Small intestine (tissue), 7 donors: ENCODE data around the gene PARP8. TPM values are rescaled to one million over a fixed set of nuclear protein-coding genes. Genes with fewer than 3 reads are reported as not detected.
"Not testable (repeated sequence)": the region's sequence is repeated elsewhere in the genome, so short reads cannot be mapped to it uniquely, and the experiment has no call there.

Experiments
- DNase-seq, 2 donors: peaks; one replicate each; pipeline versions ENCODE4 v3.0.0 to v3.0.0-alpha.2; 2013
- FAIRE-seq: peaks from 2 replicates; lab custom pipeline; 2012; peaks lifted over from hg19 to GRCh38; lab: Jason Lieb, UNC
- H3K27ac ChIP-seq, 3 donors: one replicate each; pipeline ENCODE4 v1.5.1; 2013; ENCODE audit warnings: low read length in 2 of 3, mild to moderate bottlenecking in 2 of 3, control low read depth in 1 of 3, inconsistent platforms in 1 of 3, low read depth in 1 of 3, moderate library complexity in 1 of 3
- H3K27me3 ChIP-seq, 3 donors: one replicate each; pipeline ENCODE4 v1.6.1; 2013; ENCODE audit warnings: low read length in 3 of 3, inconsistent platforms in 1 of 3; ENCODE audit not compliant: control insufficient read depth in 3 of 3, insufficient read depth in 3 of 3
- H3K36me3 ChIP-seq, 3 donors: one replicate each; pipeline ENCODE4 v1.6.1; 2013; ENCODE audit warnings: low read length in 3 of 3, inconsistent platforms in 1 of 3, low read depth in 1 of 3, mild to moderate bottlenecking in 1 of 3, moderate library complexity in 1 of 3; ENCODE audit not compliant: control insufficient read depth in 3 of 3, insufficient read depth in 2 of 3
- H3K4me1 ChIP-seq, 3 donors: one replicate each; pipeline ENCODE4 v1.6.1; 2013; ENCODE audit warnings: low read length in 2 of 3, inconsistent platforms in 1 of 3, low read depth in 1 of 3, mild to moderate bottlenecking in 1 of 3, moderate library complexity in 1 of 3; ENCODE audit not compliant: control insufficient read depth in 3 of 3, insufficient read depth in 2 of 3
- H3K4me3 ChIP-seq, 3 donors: one replicate each; pipeline ENCODE4 v1.5.1; 2013; ENCODE audit warnings: low read length in 3 of 3, control low read depth in 1 of 3, inconsistent platforms in 1 of 3, low read depth in 1 of 3, mild to moderate bottlenecking in 1 of 3, moderate library complexity in 1 of 3
- H3K9me3 ChIP-seq, 2 donors: one replicate each; pipeline ENCODE4 v1.6.1; 2013; ENCODE audit warnings: low read depth in 1 of 2, low read length in 1 of 2; ENCODE audit not compliant: control insufficient read depth in 2 of 2, insufficient read depth in 1 of 2
- WGBS, 3 donors: extraction: QIAGEN DNeasy Blood & Tissue Kit; methylation state at CpG; one replicate each; pipeline ENCODE4 v1.1.7; 2013; 5-methylcytosine and 5-hydroxymethylcytosine counted together
- polyA plus RNA-seq, 4 donors: library from polyadenylated mRNA; stranded (reverse) in 3 of 4; unstranded in 1 of 4; fragments of 200-250 nt in 3 of 4; fragments of 120-200 nt in 1 of 4; gene quantifications; one replicate each; pipeline versions ENCODE4 v1.2.1 to v1.2.3, GENCODE V29; 2013
- donor health status: healthy with polysubstance abuse.
- donor health status: control.
- donor health status: control.
- donor health status: Bipolar disorder and iron deficiency.
- donor health status: healthy.

Gene PARP8
- polyA plus RNA-seq, 4 donors, result 6.5 to 11.9 (median 9.8) TPM

- H3K4me1 ChIP-seq, result no peaks in the 10 kb centered on the region
- no peak overlapping the region for H3K27ac ChIP-seq
- peaks cover 0 to 7% (median 2%) of the 10 kb centered on the region in 3 donors for H3K36me3 ChIP-seq
- H3K27me3 ChIP-seq, result no peaks in the 10 kb centered on the region
- H3K9me3 ChIP-seq, result peaks cover 0 to 9% of the 10 kb centered on the region in 2 donors
- DNase-seq (no peak), FAIRE-seq (no peak)
- 80 to 96% (median 92%) methylated on average over 3 of the region's 3 CpGs for WGBS, 3 donors
- H3K4me3 ChIP-seq, result no peak overlapping the region
Measured at GRCh38 chr5:50770441-50770840, 104.0 kb downstream of the PARP8 start.

GRCh38 chr5:50774446-50775175, 108.2 kb downstream of the PARP8 start:
- H3K4me3 ChIP-seq, H3K9me3 ChIP-seq, FAIRE-seq, H3K27me3 ChIP-seq, DNase-seq, H3K27ac ChIP-seq, H3K4me1 ChIP-seq: not testable (repeated sequence)
- H3K36me3 ChIP-seq, result peaks cover 0 to 11% (median 2%) of the 10 kb centered on the region in 3 donors
- 95 to 97% (median 96%) methylated on average over 49 to 51 of the region's 51 CpGs for WGBS, 3 donors

GRCh38 chr5:50786073-50786472, 119.6 kb downstream of the PARP8 start:
- Histone ChIP-seq H3K27me3 (no peaks in the 10 kb centered on the region), H3K4me3 (no peak overlapping the region), H3K27ac (no peak overlapping the region), H3K36me3 (peaks cover 4 to 7% (median 7%) of the 10 kb centered on the region in 3 donors), H3K9me3 (no peaks in the 10 kb centered on the region), H3K4me1 (no peaks in the 10 kb centered on the region)
- DNase-seq (no peak), FAIRE-seq (no peak)

GRCh38 chr5:50791813-50792212, 125.4 kb downstream of the PARP8 start:
- Histone ChIP-seq H3K4me3 (no peak overlapping the region), H3K9me3 (no peaks in the 10 kb centered on the region), H3K4me1 (no peaks in the 10 kb centered on the region), H3K36me3 (peaks cover 6 to 10% (median 8%) of the 10 kb centered on the region in 3 donors), H3K27ac (no peak overlapping the region), H3K27me3 (no peaks in the 10 kb centered on the region)
- 95 to 97% (median 96%) methylated on average over 5 of the region's 5 CpGs for WGBS, 3 donors
- no peak for DNase-seq
- FAIRE-seq, result no peak

- 97% methylated on average over 5 of the region's 5 CpGs for WGBS, 3 donors
- no peaks in the 10 kb centered on the region for H3K4me1 ChIP-seq
- FAIRE-seq, result no peak
- no peaks in the 10 kb centered on the region for H3K9me3 ChIP-seq
- H3K36me3 ChIP-seq, result peaks cover 6 to 10% (median 8%) of the 10 kb centered on the region in 3 donors
- no peaks in the 10 kb centered on the region for H3K27me3 ChIP-seq
- H3K27ac ChIP-seq, result no peak overlapping the region
- H3K4me3 ChIP-seq, result no peak overlapping the region
- DNase-seq, result no peak
Measured at GRCh38 chr5:50792843-50793242, 126.4 kb downstream of the PARP8 start.

GRCh38 chr5:50794812-50795211, 128.4 kb downstream of the PARP8 start:
- DNase-seq (peak; percentile 50 to 81), FAIRE-seq (no peak)
- Histone ChIP-seq H3K27ac (no peak overlapping the region), H3K4me3 (no peak overlapping the region), H3K4me1 (no peaks in the 10 kb centered on the region), H3K9me3 (no peaks in the 10 kb centered on the region), H3K27me3 (no peaks in the 10 kb centered on the region), H3K36me3 (peaks cover 3 to 7% (median 6%) of the 10 kb centered on the region in 3 donors)
- WGBS, 3 donors, result 50 to 84% (median 70%) methylated on average over 12 of the region's 12 CpGs

- 80 to 97% (median 94%) methylated on average over 2 of the region's 2 CpGs for whole genome bisulfite sequencing, 3 donors
- Histone ChIP-seq H3K4me1 (no peaks in the 10 kb centered on the region), H3K36me3 (peaks cover 3 to 13% (median 6%) of the 10 kb centered on the region in 3 donors), H3K27me3 (no peaks in the 10 kb centered on the region), H3K27ac (no peak overlapping the region), H3K9me3 (peaks cover 0 to 4% of the 10 kb centered on the region in 2 donors), H3K4me3 (no peak overlapping the region)
- DNase-seq (no peak), FAIRE-seq (no peak)
Measured at GRCh38 chr5:50798002-50798401, 131.6 kb downstream of the PARP8 start.

GRCh38 chr5:50799596-50799995, 133.2 kb downstream of the PARP8 start:
- no peak for DNase-seq
- 88 to 99% (median 94%) methylated on average over 2 of the region's 2 CpGs for WGBS, 3 donors
- Histone ChIP-seq H3K4me3 (no peak overlapping the region), H3K27me3 (no peaks in the 10 kb centered on the region), H3K9me3 (peaks cover 0 to 6% of the 10 kb centered on the region in 2 donors), H3K4me1 (no peaks in the 10 kb centered on the region), H3K36me3 (peaks cover 3 to 19% (median 6%) of the 10 kb centered on the region in 3 donors), H3K27ac (no peak overlapping the region)
- no peak for FAIRE-seq
